Effector memory CD8-positive, alpha-beta T cell (primary cell): Measurements from ENCODE around the gene SUCLG1.

Experiments used
- ATAC-seq: fragments of 150-1000 bp; cut with Tn5 transposase; replicated peaks from 2 replicates; pipeline ENCODE4 v1.10.0; 2021; ENCODE audit warnings: mild to moderate bottlenecking, moderate library complexity
- DNase-seq, 3 experiments: peaks; one replicate each; pipeline ENCODE4 v3.0.0; 2021
- H3K27ac Mint-ChIP-seq, 2 donors: one replicate each; pipeline ENCODE4 v1.8.0; 2022; ENCODE audit warnings: mild to moderate bottlenecking in 2 of 2, mixed read lengths in 2 of 2, moderate library complexity in 2 of 2
- H3K27me3 Mint-ChIP-seq, 2 donors: one replicate each; pipeline ENCODE4 v1.8.0; 2022; ENCODE audit warnings: mixed read lengths in 2 of 2
- H3K36me3 Mint-ChIP-seq: one replicate; pipeline ENCODE4 v1.8.0; 2022; ENCODE audit warnings: mild to moderate bottlenecking, moderate library complexity, mixed read lengths; ENCODE audit not compliant: insufficient read depth
- H3K4me1 Mint-ChIP-seq, 2 donors: one replicate each; pipeline ENCODE4 v1.8.0; 2022; ENCODE audit warnings: low read depth in 2 of 2, mixed read lengths in 2 of 2
- H3K4me3 Mint-ChIP-seq, 2 donors: one replicate each; pipeline ENCODE4 v1.8.0; 2022; ENCODE audit warnings: mild to moderate bottlenecking in 2 of 2, mixed read lengths in 2 of 2, moderate library complexity in 2 of 2
- H3K9me3 Mint-ChIP-seq, 2 donors: one replicate each; pipeline ENCODE4 v1.8.0; 2022; ENCODE audit warnings: mixed read lengths in 2 of 2

SUCLG1 gene

GRCh38 chr2:84388921-84389490, 70.1 kb downstream of the SUCLG1 start:
- H3K27ac Mint-ChIP-seq: no peak overlapping the region
- no peaks in the 10 kb centered on the region for H3K36me3 Mint-ChIP-seq
- no peak for DNase-seq
- no peaks in the 10 kb centered on the region for H3K4me1 Mint-ChIP-seq
- no peak for ATAC-seq
- H3K27me3 Mint-ChIP-seq: peaks cover 27 to 31% of the 10 kb centered on the region in 2 donors
- H3K4me3 Mint-ChIP-seq: no peak overlapping the region
- peaks cover 0 to 2% of the 10 kb centered on the region in 2 donors for H3K9me3 Mint-ChIP-seq

GRCh38 chr2:84388133-84388532, 70.9 kb downstream of the SUCLG1 start:
- no peak for DNase-seq
- Mint-ChIP-seq H3K36me3 (no peaks in the 10 kb centered on the region), H3K27me3 (peaks cover 27 to 38% of the 10 kb centered on the region in 2 donors), H3K27ac (no peak overlapping the region), H3K9me3 (peaks cover 0 to 2% of the 10 kb centered on the region in 2 donors), H3K4me3 (no peak overlapping the region), H3K4me1 (no peaks in the 10 kb centered on the region)
- ATAC-seq: no peak

- ATAC-seq: no peak
- Mint-ChIP-seq H3K4me3 (no peak overlapping the region), H3K27me3 (peaks cover 27 to 38% of the 10 kb centered on the region in 2 donors), H3K4me1 (no peaks in the 10 kb centered on the region), H3K27ac (no peak overlapping the region), H3K9me3 (no peaks in the 10 kb centered on the region), H3K36me3 (no peaks in the 10 kb centered on the region)
- no peak for DNase-seq
Measured at GRCh38 chr2:84386336-84387040, 72.6 kb downstream of the SUCLG1 start.

- DNase-seq (no peak), ATAC-seq (no peak)
- Mint-ChIP-seq H3K27me3 (peaks cover 33 to 50% of the 10 kb centered on the region in 2 donors), H3K27ac (no peak overlapping the region), H3K36me3 (no peaks in the 10 kb centered on the region), H3K4me1 (no peaks in the 10 kb centered on the region), H3K9me3 (no peaks in the 10 kb centered on the region), H3K4me3 (no peak overlapping the region)
Measured at GRCh38 chr2:84383271-84383670, 75.8 kb downstream of the SUCLG1 start.

GRCh38 chr2:84380875-84381274, 78.2 kb downstream of the SUCLG1 start:
- no peak for DNase-seq
- H3K4me3 Mint-ChIP-seq: no peak overlapping the region
- no peaks in the 10 kb centered on the region for H3K9me3 Mint-ChIP-seq
- no peak overlapping the region for H3K27ac Mint-ChIP-seq
- H3K27me3 Mint-ChIP-seq: peaks cover 27 to 48% of the 10 kb centered on the region in 2 donors
- no peak for ATAC-seq
- no peaks in the 10 kb centered on the region for H3K4me1 Mint-ChIP-seq
- H3K36me3 Mint-ChIP-seq: no peaks in the 10 kb centered on the region

GRCh38 chr2:84378960-84379359, 80.1 kb downstream of the SUCLG1 start:
- Mint-ChIP-seq H3K27ac (no peak overlapping the region), H3K4me3 (no peak overlapping the region), H3K36me3 (no peaks in the 10 kb centered on the region), H3K27me3 (peaks cover 18 to 37% of the 10 kb centered on the region in 2 donors), H3K9me3 (no peaks in the 10 kb centered on the region), H3K4me1 (no peaks in the 10 kb centered on the region)
- ATAC-seq (no peak), DNase-seq (no peak)

- no peaks in the 10 kb centered on the region for H3K4me1 Mint-ChIP-seq
- no peak overlapping the region for H3K27ac Mint-ChIP-seq
- H3K4me3 Mint-ChIP-seq: no peak overlapping the region
- H3K36me3 Mint-ChIP-seq: no peaks in the 10 kb centered on the region
- no peaks in the 10 kb centered on the region for H3K9me3 Mint-ChIP-seq
- ATAC-seq: no peak
- DNase-seq: no peak
- peaks cover 33 to 38% of the 10 kb centered on the region in 2 donors for H3K27me3 Mint-ChIP-seq
Measured at GRCh38 chr2:84375020-84375419, 84.1 kb downstream of the SUCLG1 start.

- H3K4me1 Mint-ChIP-seq: no peaks in the 10 kb centered on the region
- H3K4me3 Mint-ChIP-seq: no peak overlapping the region
- H3K9me3 Mint-ChIP-seq: no peaks in the 10 kb centered on the region
- H3K27me3 Mint-ChIP-seq: peaks cover 31 to 38% of the 10 kb centered on the region in 2 donors
- H3K27ac Mint-ChIP-seq: no peak overlapping the region
- no peak for DNase-seq
- H3K36me3 Mint-ChIP-seq: no peaks in the 10 kb centered on the region
- no peak for ATAC-seq
Measured at GRCh38 chr2:84373866-84374265, 85.2 kb downstream of the SUCLG1 start.
